HT-29 (cell line): Measurements from ENCODE around the gene UGT1A7. TPM values are rescaled to one million over a fixed set of nuclear protein-coding genes. Genes with fewer than 3 reads are reported as not detected.

Experiments
- DNase-seq: peaks from one replicate; pipeline ENCODE4 v3.0.0-alpha.2; 2015; ENCODE audit warnings: low spot score
- total RNA-seq: library from RNA; depleted of rRNA; stranded (reverse); fragments of >200 nt; shearing (Covaris generic); gene quantifications from 2 replicates; pipeline ENCODE4 v1.2.3, GENCODE V29; 2014

Gene UGT1A7
- total RNA-seq, 1 experiment from 2014 or later = 5.0 TPM

DNA sequence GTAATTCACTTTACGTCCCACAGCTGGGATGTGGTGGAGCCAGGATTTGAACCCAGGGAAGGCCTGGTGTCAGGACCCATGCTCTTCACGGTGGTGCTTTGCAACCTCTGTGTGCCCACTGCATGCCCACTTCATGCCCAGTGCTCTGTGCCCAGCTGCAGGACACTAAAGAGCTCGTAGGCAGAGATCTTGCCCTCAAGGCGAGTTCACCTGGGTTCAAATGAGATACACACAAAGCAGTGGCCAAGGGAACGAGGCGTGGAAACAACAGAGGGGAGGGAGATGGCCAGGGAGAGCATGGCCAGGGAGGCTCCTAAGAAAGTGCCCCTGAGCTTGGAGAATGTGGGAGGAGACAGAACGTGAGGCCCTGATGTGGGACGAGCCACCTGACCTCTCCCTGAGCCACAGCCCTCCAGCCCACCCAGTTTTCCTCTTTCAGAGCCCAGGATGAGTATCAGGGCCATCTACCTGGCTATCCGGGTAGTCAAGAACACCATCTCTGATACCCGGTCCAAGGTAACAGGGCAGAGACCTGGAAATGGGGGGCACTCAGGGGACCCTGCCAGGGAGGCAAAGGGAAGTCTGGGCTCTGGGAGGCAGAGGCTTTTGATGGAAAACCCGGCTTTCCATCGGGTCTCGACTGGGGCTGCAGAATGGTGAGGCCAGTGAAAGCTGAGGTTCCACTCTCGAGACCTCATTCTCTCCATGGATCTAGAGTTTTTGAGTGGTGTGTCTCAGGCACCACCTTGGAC is 116.8 kb downstream of the UGT1A7 start:
- no peak for DNase-seq

GRCh38 chr2:233799087-233799665 is 117.5 kb downstream of the UGT1A7 start:
- no peak for DNase-seq

DNA sequence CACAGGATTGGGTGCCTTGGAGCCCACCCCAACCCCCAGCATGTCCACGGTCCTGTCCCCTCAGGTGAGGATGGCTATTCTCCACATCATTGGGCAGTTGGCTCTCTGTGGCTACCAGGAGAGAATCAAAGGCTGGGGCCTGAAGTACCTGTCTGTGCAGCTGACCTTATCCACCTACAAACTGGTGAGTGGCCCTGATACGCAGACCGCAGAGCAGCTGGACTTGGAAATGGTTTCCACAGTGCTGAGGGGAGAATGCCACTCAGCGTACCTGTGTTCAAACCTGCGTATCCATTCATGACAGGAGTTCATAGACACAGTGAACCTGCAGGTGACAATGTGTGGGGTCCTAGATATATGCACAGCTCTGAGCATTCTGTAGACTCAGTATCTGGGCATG is 118.0 kb downstream of the UGT1A7 start:
- no peak for DNase-seq

- DNase-seq = no peak
Measured at GRCh38 chr2:233800208-233800607, 118.5 kb downstream of the UGT1A7 start.

DNA sequence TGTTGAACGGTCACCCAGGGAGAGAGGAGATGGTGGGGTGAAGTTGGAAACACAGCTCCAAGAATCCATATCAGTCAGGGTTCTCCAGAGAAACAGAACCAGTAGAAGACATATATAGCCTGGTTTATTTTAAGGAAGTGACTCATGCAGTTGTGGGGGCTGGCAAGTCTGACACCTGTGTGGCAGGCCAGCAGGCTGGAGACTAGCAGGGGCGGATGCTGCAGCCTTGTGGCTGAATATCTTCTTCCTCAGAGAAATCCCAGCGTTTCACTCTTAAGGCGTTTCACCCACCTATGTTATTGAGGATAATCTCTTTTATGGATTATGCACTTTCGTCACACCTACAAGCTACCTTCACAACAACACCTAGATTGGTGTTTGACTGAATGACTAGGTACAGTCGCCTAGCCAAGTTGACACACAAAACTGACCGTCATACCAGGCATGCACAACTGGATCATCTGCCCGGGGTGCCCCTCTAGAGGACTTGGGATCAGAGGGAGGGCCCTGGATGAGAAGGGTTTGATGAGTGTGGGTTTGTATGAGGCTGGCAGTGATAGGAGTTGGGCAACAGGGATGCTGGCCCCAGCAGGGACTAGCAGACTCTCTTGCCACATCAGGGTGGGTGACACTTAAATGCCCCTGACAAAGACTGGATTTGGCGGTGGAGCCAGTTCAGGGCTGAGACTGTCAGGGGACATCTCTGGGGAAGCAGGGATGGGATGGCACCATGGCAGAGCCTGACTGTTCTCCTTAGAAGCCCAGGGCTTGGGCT is 119.8 kb downstream of the UGT1A7 start:
- peak; percentile 80 for DNase-seq

- no peak for DNase-seq
Measured at GRCh38 chr2:233802132-233802815, 120.6 kb downstream of the UGT1A7 start.

- DNase-seq = no peak
Measured at GRCh38 chr2:233803292-233803911, 121.7 kb downstream of the UGT1A7 start.

DNA sequence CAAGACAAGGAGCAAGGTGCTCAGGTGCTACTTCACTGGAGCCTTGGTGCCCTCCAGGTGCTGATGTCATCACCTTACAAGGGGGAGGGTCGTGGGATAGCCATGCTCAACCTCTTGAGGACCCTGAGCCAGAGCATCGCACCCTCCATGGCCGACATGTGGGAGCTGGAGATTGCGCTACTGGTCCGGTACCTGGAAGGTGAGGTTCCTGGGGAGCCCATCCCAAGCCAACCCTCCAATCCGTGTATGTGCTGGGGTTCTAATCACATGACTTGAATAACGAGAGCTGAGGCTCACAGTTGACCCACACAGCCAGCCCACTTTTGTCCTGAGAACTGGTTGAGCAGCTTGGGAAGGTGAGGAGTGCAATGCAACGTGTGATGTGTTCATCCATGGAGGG is 122.3 kb downstream of the UGT1A7 start:
- DNase-seq = no peak

GRCh38 chr2:233807215-233807865 is 125.6 kb downstream of the UGT1A7 start:
- DNase-seq = no peak

DNA sequence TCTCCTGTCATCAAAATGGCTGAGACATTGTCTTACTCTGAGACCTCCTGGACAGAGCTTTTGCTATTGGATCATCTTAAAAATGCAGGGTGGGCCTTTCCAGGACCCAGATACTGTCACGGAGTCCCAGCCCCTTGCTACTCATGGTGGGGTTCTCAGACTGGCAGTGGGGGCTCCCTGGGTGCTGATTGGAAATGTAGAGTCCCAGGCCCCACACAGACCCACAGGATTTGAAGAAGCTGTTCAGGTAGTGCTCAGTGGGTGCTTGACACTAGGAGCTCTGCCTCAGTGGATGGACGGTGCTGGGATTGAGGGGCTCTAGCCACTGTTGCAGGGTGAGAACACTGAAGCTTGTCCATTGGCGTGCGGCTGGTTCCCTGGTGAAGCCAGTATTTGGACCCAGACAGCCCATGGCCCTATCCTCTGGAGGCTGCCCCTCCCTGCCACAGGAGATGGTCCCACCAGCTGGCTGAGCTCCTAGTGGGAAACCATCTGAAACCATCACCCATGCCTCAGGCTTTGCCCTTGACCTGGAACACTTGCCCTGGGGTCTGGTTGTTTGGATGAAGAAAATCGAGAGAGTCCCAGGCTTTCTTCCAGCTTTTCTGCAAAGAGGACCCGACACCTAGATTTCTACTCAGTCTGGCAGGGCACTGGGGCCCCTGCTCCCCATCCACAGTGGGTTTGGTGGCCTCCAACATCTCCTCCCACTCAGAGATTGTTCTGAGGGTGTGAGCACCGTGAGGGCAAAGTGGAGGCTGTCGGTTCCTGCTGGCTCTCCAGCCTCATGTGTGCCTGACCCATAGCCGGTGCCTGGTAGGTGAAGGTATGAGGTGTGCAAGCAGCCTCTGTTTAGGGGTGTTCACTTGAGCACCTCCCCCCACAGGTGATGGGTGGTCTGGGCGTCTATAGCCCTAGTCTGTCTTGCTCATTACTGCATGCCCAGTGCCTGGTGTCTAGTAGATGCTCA is 126.5 kb downstream of the UGT1A7 start:
- DNase-seq = no peak

- DNase-seq = no peak
Measured at GRCh38 chr2:233810385-233810784, 128.7 kb downstream of the UGT1A7 start.

- no peak for DNase-seq
Measured at GRCh38 chr2:233811087-233811486, 129.4 kb downstream of the UGT1A7 start.

DNA sequence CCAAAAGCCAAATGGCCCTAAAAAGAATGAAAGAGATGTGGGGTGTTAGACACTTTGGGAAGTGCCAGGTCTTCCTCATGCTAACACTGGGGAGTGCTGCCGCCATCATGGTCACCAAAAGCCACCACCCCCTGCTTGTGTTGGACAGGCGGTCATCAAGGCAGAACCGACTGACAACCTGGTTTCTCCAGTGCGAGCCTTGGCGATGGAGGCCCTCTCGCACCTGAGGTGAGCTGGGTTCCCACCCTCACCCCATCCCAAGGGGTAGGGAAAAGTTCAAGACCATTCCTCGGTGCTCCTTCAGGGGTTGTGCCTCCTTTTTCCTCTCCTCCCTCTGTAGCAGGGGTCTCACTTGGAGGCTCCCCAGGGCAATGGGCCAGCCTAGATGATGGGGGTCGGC is 130.0 kb downstream of the UGT1A7 start:
- no peak for DNase-seq

GRCh38 chr2:233813236-233814055 is 131.7 kb downstream of the UGT1A7 start:
- DNase-seq = no peak

GRCh38 chr2:233814056-233814835 is 132.5 kb downstream of the UGT1A7 start:
- peak; percentile 47 for DNase-seq

DNA sequence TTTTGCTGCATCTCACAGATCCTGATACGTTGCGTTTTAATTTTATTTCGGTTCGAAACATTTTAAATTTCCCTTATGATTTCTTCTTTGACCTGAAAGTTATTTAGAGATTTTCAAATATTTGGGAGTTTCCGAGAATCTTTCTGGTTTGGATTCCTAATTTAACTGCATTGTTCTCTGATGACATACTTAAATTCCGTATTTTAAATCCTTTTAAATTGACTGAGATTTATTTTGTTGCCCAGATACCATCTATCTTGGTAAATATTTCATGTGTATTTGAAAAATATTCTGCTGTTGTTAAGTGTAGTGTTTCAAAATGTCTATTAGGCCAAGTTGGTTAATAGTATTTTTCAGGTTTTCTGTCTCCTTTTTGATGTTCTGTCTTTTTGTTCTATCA is 134.2 kb downstream of the UGT1A7 start:
- DNase-seq = no peak

- no peak for DNase-seq
Measured at GRCh38 chr2:233816334-233816733, 134.6 kb downstream of the UGT1A7 start.

- no peak for DNase-seq
Measured at GRCh38 chr2:233816771-233817170, 135.1 kb downstream of the UGT1A7 start.
